H1 (cell line): Measurements from ENCODE around the gene JMJD8. TPM values are rescaled to one million over a fixed set of nuclear protein-coding genes. Genes with fewer than 3 reads are reported as not detected.

Experiments used
- CTCF ChIA-PET: fragments of 300-600 bp; sonication (Branson Sonifier 250); formaldehyde crosslinking; loops from one replicate; lab custom pipeline; 2021; ENCODE audit not compliant: partially characterized antibody; lab: Charles Lee
- POLR2A ChIA-PET: fragments of 300-600 bp; sonication (Branson Sonifier 250); formaldehyde crosslinking; loops from one replicate; lab custom pipeline; 2021; ENCODE audit warnings: inconsistent platforms; ENCODE audit not compliant: partially characterized antibody; lab: Charles Lee
- DNase-seq, 2 experiments: peaks; one replicate each; pipeline versions ENCODE4 v3.0.0 to v3.0.0-alpha.2; 2010 to 2022; ENCODE audit warnings: low spot score in 2 of 2, low read depth in 1 of 2, mixed read lengths in 1 of 2
- FAIRE-seq: peaks from 2 replicates; lab custom pipeline; 2011; peaks lifted over from hg19 to GRCh38; lab: Jason Lieb, UNC
- H2AFZ ChIP-seq: 2 replicates; pipeline ENCODE4 v1.8.1; 2012; ENCODE audit warnings: low read length, inconsistent platforms
- H2AK5ac ChIP-seq: 2 replicates; pipeline ENCODE4 v1.6.1; 2013; ENCODE audit warnings: low read depth, low read length
- H2BK120ac ChIP-seq: replicated peaks from 2 replicates; pipeline ENCODE3; 2013; ENCODE audit warnings: low read depth, low read length, inconsistent platforms
- H2BK12ac ChIP-seq: 2 replicates; pipeline ENCODE4 v1.6.1; 2013; ENCODE audit warnings: low read depth, low read length
- H2BK15ac ChIP-seq: 2 replicates; pipeline ENCODE4 v1.6.1; 2013; ENCODE audit warnings: low read length
- H2BK20ac ChIP-seq: 2 replicates; pipeline ENCODE4 v1.6.1; 2013; ENCODE audit warnings: low read length
- H2BK5ac ChIP-seq: 2 replicates; pipeline ENCODE4 v1.6.1; 2013; ENCODE audit warnings: low read depth, low read length
- H3K14ac ChIP-seq: 2 replicates; pipeline ENCODE4 v1.6.1; 2013; ENCODE audit warnings: inconsistent platforms; ENCODE audit not compliant: insufficient read length
- H3K18ac ChIP-seq: 2 replicates; pipeline ENCODE4 v1.6.1; 2013; ENCODE audit warnings: low read length; ENCODE audit errors: extremely low read depth
- H3K23ac ChIP-seq: 2 replicates; pipeline ENCODE4 v1.6.1; 2013; ENCODE audit warnings: inconsistent platforms; ENCODE audit not compliant: insufficient read length
- H3K23me2 ChIP-seq: 2 replicates; pipeline ENCODE4 v1.6.1; 2013; ENCODE audit warnings: low read depth, low read length
- H3K27ac ChIP-seq: 2 replicates; pipeline ENCODE4 v1.6.1; 2011; ENCODE audit warnings: low read depth, low read length, inconsistent platforms
- H3K27me3 ChIP-seq, 4 experiments: replicated peaks in 1 of 4; 1 replicate in 1 of 4; 2 replicates in 3 of 4; pipeline versions ENCODE4 v1.6.1 to v1.8.1; 2011 to 2013; ENCODE audit warnings: low read length in 3 of 4, mild to moderate bottlenecking in 3 of 4, inconsistent platforms in 2 of 4, mixed read lengths in 2 of 4, moderate library complexity in 1 of 4; ENCODE audit not compliant: control insufficient read depth in 3 of 4, insufficient read depth in 3 of 4; ENCODE audit errors: extremely low read depth in 1 of 4
- H3K36me3 ChIP-seq, 4 experiments: 2 replicates each; pipeline versions ENCODE4 v1.6.1 to v1.8.1; 2011 to 2013; ENCODE audit warnings: mild to moderate bottlenecking in 4 of 4, low read length in 3 of 4, moderate library complexity in 2 of 4, control low read depth in 1 of 4, inconsistent platforms in 1 of 4; ENCODE audit not compliant: insufficient read depth in 4 of 4, control insufficient read depth in 2 of 4
- H3K4ac ChIP-seq: replicated peaks from 2 replicates; pipeline ENCODE3; 2013; ENCODE audit warnings: low read length, low read depth, mixed read lengths, inconsistent platforms; ENCODE audit not compliant: insufficient read length
- H3K4me1 ChIP-seq, 4 experiments: replicated peaks in 1 of 4; 1 replicate in 1 of 4; 2 replicates in 3 of 4; pipeline versions ENCODE4 v1.6.1 to v1.8.1; 2011 to 2013; ENCODE audit warnings: low read length in 3 of 4, inconsistent platforms in 2 of 4, mixed read lengths in 1 of 4; ENCODE audit not compliant: insufficient read depth in 4 of 4, control insufficient read depth in 3 of 4
- H3K4me2 ChIP-seq, 2 experiments: 2 replicates each; pipeline versions ENCODE4 v1.6.1 to v1.8.1; 2011 to 2013; ENCODE audit warnings: low read depth in 2 of 2, low read length in 2 of 2, control low read depth in 1 of 2, inconsistent platforms in 1 of 2, mild to moderate bottlenecking in 1 of 2; ENCODE audit not compliant: insufficient read depth in 1 of 2
- H3K4me3 ChIP-seq, 4 experiments: fragments of 200-600, 300-600 bp in 1 of 4; sonication (generic), shearing (Covaris generic), sonication (Bioruptor Twin) in 1 of 4; 2 replicates each; pipeline versions ENCODE4 v1.5.1 to v1.8.1; 2011 to 2016; ENCODE audit warnings: low read length in 4 of 4, low read depth in 3 of 4, control low read depth in 2 of 4, inconsistent platforms in 2 of 4, mild to moderate bottlenecking in 2 of 4, mixed read lengths in 1 of 4, moderate library complexity in 1 of 4; ENCODE audit not compliant: insufficient read depth in 2 of 4; ENCODE audit errors: extremely low read depth in 1 of 4
- H3K56ac ChIP-seq: replicated peaks from 2 replicates; pipeline ENCODE3; 2013; ENCODE audit warnings: low read depth, mild to moderate bottlenecking, mixed read lengths, low read length, inconsistent platforms; ENCODE audit not compliant: insufficient read length
- H3K79me1 ChIP-seq: 2 replicates; pipeline ENCODE4 v1.6.1; 2013; ENCODE audit warnings: low read depth, low read length, control low read depth
- H3K79me2 ChIP-seq, 2 experiments: 2 replicates each; pipeline versions ENCODE4 v1.6.1 to v1.8.1; 2012 to 2013; ENCODE audit warnings: low read length in 2 of 2, mild to moderate bottlenecking in 2 of 2, inconsistent platforms in 1 of 2; ENCODE audit not compliant: insufficient read depth in 2 of 2, control insufficient read depth in 1 of 2
- H3K9ac ChIP-seq, 4 experiments: replicated peaks in 1 of 4; 1 replicate in 1 of 4; 2 replicates in 3 of 4; pipeline versions ENCODE4 v1.6.1 to v1.8.1; 2011 to 2013; ENCODE audit warnings: low read depth in 3 of 4, low read length in 3 of 4, control low read depth in 2 of 4, mild to moderate bottlenecking in 2 of 4, moderate library complexity in 2 of 4, inconsistent platforms in 1 of 4; ENCODE audit errors: extremely low read depth in 1 of 4
- H3K9me3 ChIP-seq, 2 experiments: 2 replicates each; pipeline versions ENCODE4 v1.6.1 to v1.8.1; 2012 to 2013; ENCODE audit warnings: mild to moderate bottlenecking in 2 of 2, moderate library complexity in 2 of 2, control low read depth in 1 of 2, inconsistent platforms in 1 of 2, low read depth in 1 of 2, low read length in 1 of 2, mixed read lengths in 1 of 2; ENCODE audit not compliant: insufficient read depth in 2 of 2
- H4K20me1 ChIP-seq, 2 experiments: replicated peaks in 1 of 2; 2 replicates each; pipeline versions ENCODE3 to v1.8.1; 2011 to 2013; ENCODE audit warnings: inconsistent platforms in 2 of 2, low read length in 2 of 2, mild to moderate bottlenecking in 1 of 2; ENCODE audit not compliant: insufficient read depth in 2 of 2, control insufficient read depth in 1 of 2
- H4K5ac ChIP-seq: 2 replicates; pipeline ENCODE4 v1.6.1; 2013; ENCODE audit warnings: low read length, low read depth, mixed read lengths, inconsistent platforms; ENCODE audit not compliant: insufficient read length
- H4K8ac ChIP-seq: 2 replicates; pipeline ENCODE4 v1.8.0; 2013; ENCODE audit warnings: mild to moderate bottlenecking, moderate library complexity, low read length, inconsistent platforms; ENCODE audit not compliant: insufficient read depth; ENCODE audit errors: extremely low read depth
- H4K91ac ChIP-seq: replicated peaks from 2 replicates; pipeline ENCODE3; 2013; ENCODE audit warnings: low read length, mixed read lengths, inconsistent platforms; ENCODE audit not compliant: insufficient read length
- CBX5 ChIP-seq: fragments of 300-800, 300-1000 bp; sonication (generic); IDR thresholded peaks from 2 replicates; pipeline ENCODE4 v1.7.1; 2016; ENCODE audit warnings: antibody characterized with exemption, low read length, low read depth
- POLR2AphosphoS5 ChIP-seq: IDR thresholded peaks from 2 replicates; pipeline ENCODE4 v1.6.1; 2011; ENCODE audit warnings: low read depth, low read length
- POU5F1 ChIP-seq: IDR thresholded peaks from 2 replicates; pipeline ENCODE4 v1.6.1; 2011; ENCODE audit warnings: low read depth, mild to moderate bottlenecking, low read length, moderate library complexity
- SUZ12 ChIP-seq: fragments of 200-600 bp; sonication (generic); IDR thresholded peaks from 2 replicates; pipeline ENCODE4 v1.6.1; 2012; ENCODE audit warnings: mild to moderate bottlenecking, inconsistent platforms, low read length, moderate library complexity, mixed read lengths
- ZNF274 ChIP-seq: IDR thresholded peaks from 2 replicates; pipeline ENCODE4 v1.7.0; 2012; ENCODE audit warnings: low read length, borderline replicate concordance; ENCODE audit errors: extremely low read depth
- WGBS, 2 experiments: shearing (Covaris generic) in 1 of 2; methylation state at CpG; one replicate each; pipeline versions ENCODE4 v1.1.6 to v1.1.7; 2013 to 2015; ENCODE audit warnings: low lambda C conversion rate in 2 of 2, mixed read lengths in 2 of 2, inconsistent platforms in 1 of 2, low coverage in 1 of 2, missing lambda C conversion rate in 1 of 2; ENCODE audit not compliant: insufficient replicate concordance in 2 of 2, insufficient coverage in 1 of 2, insufficient read length in 1 of 2; ENCODE audit errors: extremely low coverage in 1 of 2, missing lambda C conversion rate in 1 of 2; 5-methylcytosine and 5-hydroxymethylcytosine counted together
- polyA plus RNA-seq, 7 experiments: library from polyadenylated mRNA; depleted of rRNA in 3 of 7; stranded (reverse) in 5 of 7; unstranded in 2 of 7; fragments of >200 nt in 5 of 7; fragments of 200-250 nt in 2 of 7; gene quantifications; 1 replicate in 5 of 7; 2 replicates in 1 of 7; 4 replicates in 1 of 7; pipeline versions ENCODE4 v1.2.1 to v1.2.3, GENCODE V29; 2011 to 2013; ENCODE audit warnings: missing spikeins in 2 of 7, mixed read lengths in 2 of 7
- total RNA-seq: library from RNA; stranded (reverse); fragmentation: NEBNext Ultra II Directional; extraction: Animal tissue kit (Norgen Biotek cat#: 25700); gene quantifications from 2 replicates; pipeline ENCODE4 v1.2.1, GENCODE V29; 2021

Gene JMJD8
- total and polyA plus RNA-seq, 2 of the 8 experiments (the other 6 are each of a cell fraction or from before 2014, with no cell fraction given) = 46.4 to 87.4 TPM

GRCh38 chr16:640614-641013 lies 43.5 kb downstream of the JMJD8 start:
- H3K27me3 ChIP-seq = peaks cover 0 to 5% (median 1%) of the 10 kb centered on the region in 4 experiments; a peak in 2 of 7 replicates
- no peak overlapping the region for H4K5ac ChIP-seq
- no peak overlapping the region for H2BK20ac ChIP-seq
- no peak overlapping the region for H2BK120ac ChIP-seq
- H3K4me3 ChIP-seq = peak overlapping the region in 1 of 4 experiments; percentile 88; a peak in 2 of 8 replicates
- TF ChIP-seq POLR2AphosphoS5 = no peak
- TF ChIP-seq POU5F1 = no peak
- TF ChIP-seq CBX5 = no peak
- no peak for TF ChIP-seq SUZ12
- no peak for TF ChIP-seq ZNF274
- TF ChIP-seq, all 59 proteins: peak for 0
- Histone ChIP-seq H4K8ac (0 out of 2 replicates have a peak overlapping the region, but pooled peaks have one; percentile 68), H3K14ac (no peak overlapping the region), H3K23ac (no peak overlapping the region), H3K9me3 (no peaks in the 10 kb centered on the region), H2AK5ac (no peak overlapping the region; the same call in 1 of the 2 replicates), H3K4me1 (peaks cover 0 to 29% (median 22%) of the 10 kb centered on the region in 4 experiments; a peak in 6 of 7 replicates), H3K36me3 (no peaks in the 10 kb centered on the region), H2AFZ (no peak overlapping the region), H3K4ac (no peak overlapping the region), H3K23me2 (peaks cover 11% of the 10 kb centered on the region; the same call in 1 of the 2 replicates), H3K27ac (no peak overlapping the region), H2BK15ac (no peak overlapping the region), H3K79me2 (peaks cover 0 to 3% of the 10 kb centered on the region in 2 experiments; a peak in 1 of 4 replicates), H3K56ac (no peak overlapping the region), H2BK12ac (no peak overlapping the region), H2BK5ac (no peak overlapping the region), H4K91ac (no peak overlapping the region), H3K9ac (no peak overlapping the region), H3K18ac (no peak overlapping the region; the same call in 1 of the 2 replicates), H4K20me1 (no peaks in the 10 kb centered on the region), H3K79me1 (no peaks in the 10 kb centered on the region; the same call in 1 of the 2 replicates), H3K4me2 (no peak overlapping the region; a peak in 1 of 4 replicates)
- 95% methylated on average over 3 of the region's 5 CpGs; no CpG with 5 or more reads in 1 of the 2 experiments for WGBS, 2 experiments
- CTCF ChIA-PET = no interaction called here
- POLR2A ChIA-PET = interaction anchor here (1.1 to 2.6 kb wide), 2 partner anchors 10 to 35 kb away, joined by 3 to 10 read pairs; partner anchors contain the start of genes RHBDL1 and WFIKKN1
- DNase-seq = no peak
- no peak for FAIRE-seq
